ENCODE measurements around the gene ST3GAL4.
"Not testable (repeated sequence)": the region's sequence is repeated elsewhere in the genome, so short reads cannot be mapped to it uniquely, and the experiment has no call there.

ST3GAL4 gene

GRCh38 chr11:126391970-126392632 is 36.6 kb downstream of the ST3GAL4 start:
- H3K4me3 ChIP-seq (replicated peaks; ENCODE audit: low read depth, low read length): no peak overlapping the region
- TF ChIP-seq, protein P1, sequence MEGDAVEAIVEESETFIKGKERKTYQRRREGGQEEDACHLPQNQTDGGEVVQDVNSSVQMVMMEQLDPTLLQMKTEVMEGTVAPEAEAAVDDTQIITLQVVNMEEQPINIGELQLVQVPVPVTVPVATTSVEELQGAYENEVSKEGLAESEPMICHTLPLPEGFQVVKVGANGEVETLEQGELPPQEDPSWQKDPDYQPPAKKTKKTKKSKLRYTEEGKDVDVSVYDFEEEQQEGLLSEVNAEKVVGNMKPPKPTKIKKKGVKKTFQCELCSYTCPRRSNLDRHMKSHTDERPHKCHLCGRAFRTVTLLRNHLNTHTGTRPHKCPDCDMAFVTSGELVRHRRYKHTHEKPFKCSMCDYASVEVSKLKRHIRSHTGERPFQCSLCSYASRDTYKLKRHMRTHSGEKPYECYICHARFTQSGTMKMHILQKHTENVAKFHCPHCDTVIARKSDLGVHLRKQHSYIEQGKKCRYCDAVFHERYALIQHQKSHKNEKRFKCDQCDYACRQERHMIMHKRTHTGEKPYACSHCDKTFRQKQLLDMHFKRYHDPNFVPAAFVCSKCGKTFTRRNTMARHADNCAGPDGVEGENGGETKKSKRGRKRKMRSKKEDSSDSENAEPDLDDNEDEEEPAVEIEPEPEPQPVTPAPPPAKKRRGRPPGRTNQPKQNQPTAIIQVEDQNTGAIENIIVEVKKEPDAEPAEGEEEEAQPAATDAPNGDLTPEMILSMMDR (IDR thresholded peaks at IDR 0.05; ENCODE audit: insufficient read depth, low read length, poor library complexity, severe bottlenecking): peak; percentile 30
- no peak for DNase-seq (ENCODE audit: extremely low read depth, insufficient read length)

GRCh38 chr11:126392633-126393013 is 37.1 kb downstream of the ST3GAL4 start:
- H3K27me3 ChIP-seq (replicated peaks; ENCODE audit: control insufficient read depth, insufficient read depth, low read length): no peaks in the 10 kb centered on the region
- no peak overlapping the region for H3K4me3 ChIP-seq (replicated peaks; ENCODE audit: low read depth, low read length)
- TF ChIP-seq, protein P1 (IDR thresholded peaks at IDR 0.05; ENCODE audit: insufficient read depth, low read length, poor library complexity, severe bottlenecking): no peak
- DNase-seq (ENCODE audit: extremely low read depth, insufficient read length): no peak
- no peaks in the 10 kb centered on the region for H3K36me3 ChIP-seq (ENCODE audit: control insufficient read depth, insufficient read depth, low read length)

More at GRCh38 chr11:126391970-126392632, 36.6 kb downstream of the ST3GAL4 start:
- no peaks in the 10 kb centered on the region for H3K36me3 ChIP-seq (ENCODE audit: control insufficient read depth, insufficient read depth, low read length)
- no peaks in the 10 kb centered on the region for H3K27me3 ChIP-seq (replicated peaks; ENCODE audit: control insufficient read depth, insufficient read depth, low read length)

GRCh38 chr11:126393143-126393542 is 37.7 kb downstream of the ST3GAL4 start:
- no peaks in the 10 kb centered on the region for H3K36me3 ChIP-seq (ENCODE audit: control insufficient read depth, insufficient read depth, low read length)
- H3K27me3 ChIP-seq (replicated peaks; ENCODE audit: control insufficient read depth, insufficient read depth, low read length): no peaks in the 10 kb centered on the region
- no peak for DNase-seq (ENCODE audit: extremely low read depth, insufficient read length)
- TF ChIP-seq, protein P1 (IDR thresholded peaks at IDR 0.05; ENCODE audit: insufficient read depth, low read length, poor library complexity, severe bottlenecking): no peak
- H3K4me3 ChIP-seq (replicated peaks; ENCODE audit: low read depth, low read length): no peak overlapping the region

DNA sequence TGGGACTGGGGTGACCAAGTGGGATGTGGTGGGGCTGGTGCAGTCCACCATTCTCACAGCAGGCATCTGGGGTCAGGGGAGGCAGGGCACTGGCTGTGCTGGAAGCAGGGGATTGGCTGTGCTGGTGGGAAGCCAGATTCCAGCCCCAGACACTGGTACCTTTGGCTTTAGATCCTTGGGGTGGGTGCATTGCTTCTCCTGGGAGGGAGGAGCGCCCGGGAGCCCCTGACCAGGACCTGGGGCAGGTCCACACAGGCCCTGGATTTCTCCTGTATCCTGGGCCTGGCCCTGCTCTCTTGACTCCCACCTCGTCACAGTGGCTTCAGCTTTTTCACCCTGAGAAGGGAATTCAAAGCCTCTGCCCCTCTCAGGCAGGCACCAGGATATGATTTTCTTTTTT is 38.5 kb downstream of the ST3GAL4 start:
- no peak overlapping the region for H3K4me3 ChIP-seq (replicated peaks; ENCODE audit: low read depth, low read length)
- H3K36me3 ChIP-seq (ENCODE audit: control insufficient read depth, insufficient read depth, low read length): no peaks in the 10 kb centered on the region
- DNase-seq (ENCODE audit: extremely low read depth, insufficient read length): no peak
- TF ChIP-seq, protein P1 (IDR thresholded peaks at IDR 0.05; ENCODE audit: insufficient read depth, low read length, poor library complexity, severe bottlenecking): no peak
- no peaks in the 10 kb centered on the region for H3K27me3 ChIP-seq (replicated peaks; ENCODE audit: control insufficient read depth, insufficient read depth, low read length)

GRCh38 chr11:126394634-126395072 is 39.2 kb downstream of the ST3GAL4 start:
- not testable (repeated sequence) for H3K36me3 ChIP-seq (ENCODE audit: control insufficient read depth, insufficient read depth, low read length); H3K27me3 ChIP-seq (replicated peaks; ENCODE audit: control insufficient read depth, insufficient read depth, low read length); DNase-seq (ENCODE audit: extremely low read depth, insufficient read length); H3K4me3 ChIP-seq (replicated peaks; ENCODE audit: low read depth, low read length)

- H3K4me3 ChIP-seq (replicated peaks; ENCODE audit: low read depth, low read length); DNase-seq (ENCODE audit: extremely low read depth, insufficient read length); H3K36me3 ChIP-seq (ENCODE audit: control insufficient read depth, insufficient read depth, low read length); H3K27me3 ChIP-seq (replicated peaks; ENCODE audit: control insufficient read depth, insufficient read depth, low read length): not testable (repeated sequence)
These were observed 40.3 kb downstream of the ST3GAL4 start for GRCh38 chr11:126395784-126396183.

DNA sequence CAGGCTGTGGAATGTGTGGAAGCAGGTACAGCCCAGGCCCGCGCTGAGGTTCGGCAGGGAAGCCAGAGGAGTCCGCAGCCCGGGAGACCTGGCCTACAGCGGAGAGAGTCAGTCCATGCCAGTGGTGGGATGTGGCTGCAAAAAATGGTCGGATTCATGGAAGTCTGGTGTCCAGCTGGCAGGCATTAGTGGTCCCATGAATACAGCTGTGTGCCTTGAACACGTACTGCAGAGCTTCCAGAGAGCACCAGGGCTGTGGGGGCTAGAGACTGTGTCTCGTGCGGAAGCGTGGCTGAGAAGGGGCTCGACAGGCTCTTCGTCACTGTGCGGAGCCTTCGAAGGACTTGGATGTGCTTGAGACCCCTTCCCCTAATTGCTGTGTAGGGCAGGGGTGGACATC is 40.8 kb downstream of the ST3GAL4 start:
- not testable (repeated sequence) for H3K4me3 ChIP-seq (replicated peaks; ENCODE audit: low read depth, low read length); DNase-seq (ENCODE audit: extremely low read depth, insufficient read length); H3K27me3 ChIP-seq (replicated peaks; ENCODE audit: control insufficient read depth, insufficient read depth, low read length); H3K36me3 ChIP-seq (ENCODE audit: control insufficient read depth, insufficient read depth, low read length)

Measured in GM06990 (cell line).